HCT116 (cell line): Measurements from ENCODE around the gene SLCO2A1. TPM values are rescaled to one million over a fixed set of nuclear protein-coding genes. Genes with fewer than 3 reads are reported as not detected.

ENCODE experiments used
- ATAC-seq: fragments of 200-7000 bp; cut with Tn5 transposase; 2 replicates; pipeline ENCODE4 v1.9.1; 2020; ENCODE audit warnings: mild to moderate bottlenecking, moderate library complexity
- BruUV-seq: library from RNA; stranded (reverse); fragments of 400-500 nt; replicated peaks from 2 replicates; lab custom pipeline; 2021; lab: Mats Ljungman, UMichigan
- CTCF ChIA-PET: fragments of 300-600 bp; sonication (Branson Sonifier 250); formaldehyde crosslinking; loops from one replicate; lab custom pipeline; 2021; ENCODE audit warnings: antibody characterized with exemption; lab: Charles Lee
- POLR2A ChIA-PET: fragments of 300-600, 350-600 bp; sonication (Branson Sonifier 250); formaldehyde crosslinking; loops from one replicate; lab custom pipeline; 2021; ENCODE audit warnings: antibody characterized with exemption; lab: Charles Lee
- RAD21 ChIA-PET, 2 experiments: fragments of 300-600 bp; sonication (Branson Sonifier 250); formaldehyde crosslinking; loops; one replicate each; lab custom pipeline; 2023; ENCODE audit warnings: low total read pairs in 2 of 2; ENCODE audit not compliant: uncharacterized antibody in 2 of 2, unreplicated experiment in 2 of 2, low non-redundant PET in 1 of 2; lab: Charles Lee
- DNase-seq: peaks from one replicate; pipeline ENCODE4 v3.0.0-alpha.2; 2010; ENCODE audit warnings: low read depth, low spot score
- H2AFZ ChIP-seq: fragments of 200-600 bp; shearing (Covaris generic), sonication (generic); 2 replicates; pipeline ENCODE4 v1.6.1; 2017; ENCODE audit warnings: low read depth, mixed run types, mixed read lengths, antibody characterized with exemption, low read length; ENCODE audit not compliant: poor library complexity, severe bottlenecking
- H3K27ac ChIP-seq: 2 replicates; pipeline ENCODE4 v1.5.1; 2012; ENCODE audit warnings: low read depth, low read length
- H3K27me3 ChIP-seq: fragments of 200-600 bp; sonication (generic); 2 replicates; pipeline ENCODE4 v1.6.1; 2016; ENCODE audit warnings: mixed run types, low read length, mixed read lengths; ENCODE audit not compliant: insufficient read depth
- H3K36me3 ChIP-seq, 2 experiments: fragments of 200-500 bp in 1 of 2; fragments of 200-600 bp in 1 of 2; sonication (Bioruptor generic) in 1 of 2; sonication (generic) in 1 of 2; 2 replicates each; pipeline versions ENCODE4 v1.5.1 to v1.6.1; 2014 to 2016; ENCODE audit warnings: low read length in 2 of 2, inconsistent platforms in 1 of 2, mixed read lengths in 1 of 2, mixed run types in 1 of 2; ENCODE audit not compliant: insufficient read depth in 2 of 2, control insufficient read depth in 1 of 2
- H3K4me1 ChIP-seq, 2 experiments: fragments of 200-600 bp in 1 of 2; sonication (generic) in 1 of 2; 2 replicates each; pipeline versions ENCODE4 v1.5.1 to v1.6.1; 2012 to 2017; ENCODE audit warnings: low read length in 2 of 2, inconsistent platforms in 1 of 2, mild to moderate bottlenecking in 1 of 2, mixed read lengths in 1 of 2, mixed run types in 1 of 2, moderate library complexity in 1 of 2; ENCODE audit not compliant: insufficient read depth in 2 of 2, control insufficient read depth in 1 of 2
- H3K4me2 ChIP-seq: fragments of 200-600 bp; sonication (generic); 2 replicates; pipeline ENCODE4 v1.6.1; 2017; ENCODE audit warnings: mixed run types, low read length, mixed read lengths
- H3K4me3 ChIP-seq, 2 experiments: fragments of 200-600 bp in 1 of 2; sonication (generic) in 1 of 2; replicated peaks in 1 of 2; 2 replicates each; pipeline ENCODE4 v1.5.1; 2011 to 2016; ENCODE audit warnings: low read length in 2 of 2, control low read depth in 1 of 2, low read depth in 1 of 2, mild to moderate bottlenecking in 1 of 2, mixed read lengths in 1 of 2, mixed run types in 1 of 2
- H3K79me2 ChIP-seq: fragments of 200-600 bp; sonication (generic); 2 replicates; pipeline ENCODE4 v1.6.1; 2017; ENCODE audit warnings: mild to moderate bottlenecking, mixed run types, low read length, moderate library complexity, mixed read lengths; ENCODE audit not compliant: insufficient read depth
- H3K9ac ChIP-seq: fragments of 200-600 bp; sonication (generic); 2 replicates; pipeline ENCODE4 v1.6.1; 2016; ENCODE audit warnings: low read length, mixed read lengths
- H3K9me2 ChIP-seq: fragments of 200-600 bp; sonication (generic), shearing (Covaris generic); 2 replicates; pipeline ENCODE4 v1.6.1; 2017; ENCODE audit warnings: mixed run types, mild to moderate bottlenecking, moderate library complexity; ENCODE audit not compliant: insufficient read depth
- H3K9me3 ChIP-seq, 2 experiments: fragments of 200-500 bp in 1 of 2; fragments of 200-600 bp in 1 of 2; sonication (Bioruptor generic) in 1 of 2; sonication (generic) in 1 of 2; 2 replicates each; pipeline ENCODE4 v1.6.1; 2014 to 2017; ENCODE audit warnings: low read length in 2 of 2, mixed read lengths in 2 of 2, inconsistent platforms in 1 of 2, low read depth in 1 of 2, mild to moderate bottlenecking in 1 of 2, mixed run types in 1 of 2, moderate library complexity in 1 of 2; ENCODE audit not compliant: control insufficient read depth in 1 of 2, insufficient read depth in 1 of 2
- H4K20me1 ChIP-seq: fragments of 200-600 bp; sonication (generic), shearing (Covaris generic); 2 replicates; pipeline ENCODE4 v1.6.1; 2017; ENCODE audit warnings: mixed run types, mild to moderate bottlenecking, moderate library complexity; ENCODE audit not compliant: insufficient read depth
- ATF3 ChIP-seq: IDR thresholded peaks from 2 replicates; pipeline ENCODE4 v1.6.1; 2012
- CTCF ChIP-seq, 3 experiments: fragments of 200-600 bp in 1 of 3; sonication (generic) in 1 of 3; IDR thresholded peaks in 2 of 3; conservative IDR thresholded peaks in 1 of 3; 2 replicates each; pipeline ENCODE4 v1.5.1; 2012 to 2017; ENCODE audit warnings: low read depth in 2 of 3, low read length in 2 of 3, antibody characterized with exemption in 1 of 3, borderline replicate concordance in 1 of 3, control low read depth in 1 of 3, mild to moderate bottlenecking in 1 of 3, mixed read lengths in 1 of 3, mixed run types in 1 of 3, moderate library complexity in 1 of 3; ENCODE audit not compliant: insufficient read depth in 1 of 3
- ELF1 ChIP-seq: IDR thresholded peaks from 2 replicates; pipeline ENCODE4 v1.6.1; 2012; ENCODE audit warnings: low read depth, borderline replicate concordance
- EZH2 ChIP-seq: fragments of 200-600 bp; sonication (generic); IDR thresholded peaks from 2 replicates; pipeline ENCODE4 v1.6.1; 2017; ENCODE audit warnings: antibody characterized with exemption, mixed run types
- EZH2phosphoT487 ChIP-seq: fragments of 200-600 bp; IDR thresholded peaks from 2 replicates; pipeline ENCODE4 v1.6.1; 2018; ENCODE audit warnings: antibody characterized with exemption, borderline replicate concordance
- FOSL1 ChIP-seq: IDR thresholded peaks from 2 replicates; pipeline ENCODE4 v1.6.1; 2012; ENCODE audit warnings: low read depth
- JUND ChIP-seq: IDR thresholded peaks from 2 replicates; pipeline ENCODE4 v1.6.1; 2012
- MAX ChIP-seq: IDR thresholded peaks from 2 replicates; pipeline ENCODE4 v1.6.1; 2012
- POLR2AphosphoS5 ChIP-seq: IDR thresholded peaks from 2 replicates; pipeline ENCODE4 v1.6.1; 2011; ENCODE audit warnings: mild to moderate bottlenecking, low read depth, low read length, moderate library complexity
- RAD21 ChIP-seq: IDR thresholded peaks from 2 replicates; pipeline ENCODE4 v1.6.1; 2012; ENCODE audit warnings: low read depth, mild to moderate bottlenecking
- REST ChIP-seq: IDR thresholded peaks from 2 replicates; pipeline ENCODE4 v1.6.1; 2012; ENCODE audit warnings: low read depth
- SIN3A ChIP-seq: IDR thresholded peaks from 2 replicates; pipeline ENCODE4 v1.6.1; 2012; ENCODE audit warnings: low read depth
- SP1 ChIP-seq: IDR thresholded peaks from 2 replicates; pipeline ENCODE4 v1.6.1; 2012; ENCODE audit warnings: low read depth
- SRF ChIP-seq: IDR thresholded peaks from 2 replicates; pipeline ENCODE4 v1.6.1; 2012; ENCODE audit warnings: low read depth
- YY1 ChIP-seq: IDR thresholded peaks from 2 replicates; pipeline ENCODE4 v1.6.1; 2011; ENCODE audit warnings: low read length, low read depth, moderate library complexity, mild to moderate bottlenecking; ENCODE audit not compliant: insufficient replicate concordance; ENCODE audit errors: extremely low read depth
- ZBTB33 ChIP-seq: IDR thresholded peaks from 2 replicates; pipeline ENCODE4 v1.6.1; 2011; ENCODE audit warnings: mild to moderate bottlenecking, low read length, moderate library complexity; ENCODE audit not compliant: insufficient replicate concordance; ENCODE audit errors: extremely low read depth
- ZFX ChIP-seq: fragments of 450-650 bp; IDR thresholded peaks from 2 replicates; pipeline ENCODE4 v1.6.1; 2017
- ZNF274 ChIP-seq: fragments of 200-500 bp; sonication (Bioruptor generic); IDR thresholded peaks from 2 replicates; pipeline ENCODE4 v1.6.1; 2014; ENCODE audit warnings: mild to moderate bottlenecking, low read depth, low read length, inconsistent platforms
- intact Hi-C: fragments of 100-400 bp; cut with micrococcal nuclease; formaldehyde crosslinking; loops from 2 replicates; pipeline ENCODE4 v1.10.0; 2022
- total RNA-seq: library from RNA; stranded (reverse); gene quantifications from one replicate; pipeline ENCODE4 v1.2.1, GENCODE V29; 2021; ENCODE audit not compliant: unreplicated experiment

Gene SLCO2A1
- total RNA-seq, 1 experiment from 2014 or later, result 0.52 TPM

GRCh38 chr3:133984975-133985374 is 44.8 kb downstream of the SLCO2A1 start:
- DNase-seq (no peak), ATAC-seq (no peak)
- no peak overlapping the region for H3K9ac ChIP-seq
- ChIA-PET RAD21 (no interaction called here), POLR2A (no interaction called here), CTCF (no interaction called here)
- no peak overlapping the region for H3K4me2 ChIP-seq
- H4K20me1 ChIP-seq, result no peaks in the 10 kb centered on the region
- intact Hi-C loops, result no loop called here
- H3K27me3 ChIP-seq, result 0 out of 2 replicates have a peak, but pooled peaks cover 5% of the 10 kb centered on the region
- H3K36me3 ChIP-seq, result no peaks in the 10 kb centered on the region
- no peak overlapping the region for H3K4me3 ChIP-seq
- TF ChIP-seq REST, result no peak
- TF ChIP-seq SP1, result no peak
- no peak for TF ChIP-seq ELF1
- TF ChIP-seq EZH2, result no peak
- TF ChIP-seq ZFX, result no peak
- no peak for TF ChIP-seq CTCF (IDR thresholded peaks at IDR 0.05 in 2 of 3, conservative IDR thresholded peaks at IDR 0.05 in 1 of 3; ENCODE audit: borderline replicate concordance in 1 of 3, insufficient read depth in 1 of 3, low read depth in 2 of 3, low read length in 2 of 3)
- no peak for TF ChIP-seq ZNF274
- no peak for TF ChIP-seq ATF3
- TF ChIP-seq YY1, result no peak
- TF ChIP-seq ZBTB33, result no peak
- TF ChIP-seq MAX, result no peak
- no peak for TF ChIP-seq SRF
- TF ChIP-seq RAD21, result no peak
- TF ChIP-seq FOSL1, result no peak
- TF ChIP-seq EZH2phosphoT487, result no peak
- TF ChIP-seq SIN3A, result no peak
- TF ChIP-seq POLR2AphosphoS5, result no peak
- TF ChIP-seq JUND, result no peak
- H3K27ac ChIP-seq, result no peak overlapping the region
- H2AFZ ChIP-seq, result no peak overlapping the region
- H3K79me2 ChIP-seq, result no peaks in the 10 kb centered on the region
- BruUV-seq, result no TSS peak
- H3K9me2 ChIP-seq, result no peaks in the 10 kb centered on the region
- H3K4me1 ChIP-seq, result no peaks in the 10 kb centered on the region
- no peaks in the 10 kb centered on the region for H3K9me3 ChIP-seq
